H9 (cell line): ENCODE results near the gene ATF3. TPM values are rescaled to one million over a fixed set of nuclear protein-coding genes. Genes with fewer than 3 reads are reported as not detected.

Experiments used
- DNase-seq: peaks from one replicate; pipeline ENCODE4 v3.0.0-alpha.2; 2017
- H2AFZ ChIP-seq: one replicate; pipeline ENCODE4 v1.6.1; 2013; ENCODE audit warnings: mild to moderate bottlenecking, low read length, control low read depth, moderate library complexity
- H2AK5ac ChIP-seq: 2 replicates; pipeline ENCODE4 v1.6.1; 2013; ENCODE audit warnings: low read length, control low read depth, mixed read lengths; ENCODE audit not compliant: insufficient read length
- H2BK120ac ChIP-seq: one replicate; pipeline ENCODE4 v1.6.1; 2013; ENCODE audit warnings: low read depth, mild to moderate bottlenecking, low read length, control low read depth, inconsistent platforms; ENCODE audit not compliant: poor library complexity, severe bottlenecking
- H2BK12ac ChIP-seq: 2 replicates; pipeline ENCODE4 v1.6.1; 2013; ENCODE audit warnings: low read length, control low read depth, mixed read lengths, low read depth; ENCODE audit not compliant: insufficient read length
- H2BK15ac ChIP-seq: 2 replicates; pipeline ENCODE4 v1.6.1; 2013; ENCODE audit warnings: low read depth, low read length, control low read depth
- H2BK20ac ChIP-seq: one replicate; pipeline ENCODE4 v1.6.1; 2013; ENCODE audit warnings: low read depth, mild to moderate bottlenecking, low read length, control low read depth, inconsistent platforms; ENCODE audit not compliant: poor library complexity, severe bottlenecking
- H2BK5ac ChIP-seq: 2 replicates; pipeline ENCODE4 v1.6.1; 2013; ENCODE audit warnings: low read length, control low read depth, mixed read lengths; ENCODE audit not compliant: insufficient read length
- H3K14ac ChIP-seq: 2 replicates; pipeline ENCODE4 v1.6.1; 2013; ENCODE audit warnings: low read length, control low read depth; ENCODE audit not compliant: insufficient read depth
- H3K18ac ChIP-seq: 2 replicates; pipeline ENCODE4 v1.6.1; 2013; ENCODE audit warnings: low read depth, mild to moderate bottlenecking, mixed read lengths, low read length, control low read depth; ENCODE audit not compliant: insufficient read length
- H3K23ac ChIP-seq: 2 replicates; pipeline ENCODE4 v1.6.1; 2013; ENCODE audit warnings: low read length, control low read depth, mixed read lengths, low read depth; ENCODE audit not compliant: insufficient read length
- H3K23me2 ChIP-seq: 2 replicates; pipeline ENCODE4 v1.6.1; 2013; ENCODE audit warnings: low read depth, mild to moderate bottlenecking, mixed read lengths, low read length, control low read depth; ENCODE audit not compliant: insufficient read length, poor library complexity, severe bottlenecking
- H3K27ac ChIP-seq: 2 replicates; pipeline ENCODE4 v1.5.1; 2013; ENCODE audit warnings: low read length, control low read depth, mixed read lengths, low read depth; ENCODE audit not compliant: insufficient read length
- H3K27me3 ChIP-seq: 2 replicates; pipeline ENCODE4 v1.6.1; 2013; ENCODE audit warnings: low read length, control low read depth, inconsistent platforms; ENCODE audit not compliant: insufficient read depth
- H3K4ac ChIP-seq: 2 replicates; pipeline ENCODE4 v1.6.1; 2013; ENCODE audit warnings: low read depth, mild to moderate bottlenecking, control low read depth, inconsistent platforms, low read length, moderate library complexity
- H3K4me1 ChIP-seq: 2 replicates; pipeline ENCODE4 v1.6.1; 2013; ENCODE audit warnings: low read length, control low read depth, inconsistent platforms; ENCODE audit not compliant: insufficient read depth
- H3K4me2 ChIP-seq: 2 replicates; pipeline ENCODE4 v1.6.1; 2013; ENCODE audit warnings: low read length, control low read depth, mixed read lengths; ENCODE audit not compliant: insufficient read length, insufficient read depth
- H3K56ac ChIP-seq: 2 replicates; pipeline ENCODE4 v1.6.1; 2013; ENCODE audit warnings: low read depth, mild to moderate bottlenecking, mixed read lengths, low read length, control low read depth; ENCODE audit not compliant: insufficient read length
- H3K79me1 ChIP-seq: 2 replicates; pipeline ENCODE4 v1.6.1; 2013; ENCODE audit warnings: low read depth, mild to moderate bottlenecking, moderate library complexity, low read length, control low read depth, inconsistent platforms; ENCODE audit not compliant: insufficient read depth, poor library complexity, severe bottlenecking
- H3K79me2 ChIP-seq: 2 replicates; pipeline ENCODE4 v1.6.1; 2013; ENCODE audit warnings: low read length, control low read depth, inconsistent platforms; ENCODE audit not compliant: insufficient read depth
- H3K9ac ChIP-seq: 2 replicates; pipeline ENCODE4 v1.6.1; 2013; ENCODE audit warnings: low read length, control low read depth, mixed read lengths; ENCODE audit not compliant: insufficient read length; ENCODE audit errors: extremely low read depth
- H3K9me3 ChIP-seq: one replicate; pipeline ENCODE4 v1.6.1; 2013; ENCODE audit warnings: low read depth, low read length, inconsistent platforms; ENCODE audit not compliant: control insufficient read depth
- H3T11ph ChIP-seq: one replicate; pipeline ENCODE4 v1.6.1; 2013; ENCODE audit warnings: mild to moderate bottlenecking, low read length, control low read depth, inconsistent platforms
- H4K20me1 ChIP-seq: one replicate; pipeline ENCODE4 v1.6.1; 2013; ENCODE audit not compliant: control insufficient read depth, insufficient read length, insufficient read depth
- H4K5ac ChIP-seq: 2 replicates; pipeline ENCODE4 v1.6.1; 2013; ENCODE audit warnings: low read depth, mild to moderate bottlenecking, mixed read lengths, low read length, control low read depth; ENCODE audit not compliant: insufficient read length
- H4K8ac ChIP-seq: replicated peaks from 2 replicates; pipeline ENCODE4 v1.6.1; 2013; ENCODE audit warnings: low read length, control low read depth, mixed read lengths, low read depth; ENCODE audit not compliant: insufficient read length
- H4K91ac ChIP-seq: 2 replicates; pipeline ENCODE4 v1.6.1; 2013; ENCODE audit warnings: low read depth, mild to moderate bottlenecking, moderate library complexity, mixed read lengths, low read length, control low read depth; ENCODE audit not compliant: insufficient read length
- H3K27ac Mint-ChIP-seq, 3 experiments: 2 replicates in 2 of 3; 3 replicates in 1 of 3; pipeline ENCODE4 v1.8.0; 2020 to 2021; ENCODE audit warnings: mixed read lengths in 3 of 3, mild to moderate bottlenecking in 1 of 3, moderate library complexity in 1 of 3
- H3K27me3 Mint-ChIP-seq: 2 replicates; pipeline ENCODE4 v1.8.0; 2021; ENCODE audit warnings: low read depth, mild to moderate bottlenecking, moderate library complexity, mixed read lengths
- H3K36me3 Mint-ChIP-seq, 3 experiments: 2 replicates in 2 of 3; 3 replicates in 1 of 3; pipeline ENCODE4 v1.8.0; 2020 to 2021; ENCODE audit warnings: low read depth in 3 of 3, mixed read lengths in 3 of 3; ENCODE audit not compliant: insufficient read depth in 1 of 3
- H3K4me1 Mint-ChIP-seq, 2 experiments: 2 replicates each; pipeline ENCODE4 v1.8.0; 2020; ENCODE audit warnings: mixed read lengths in 2 of 2
- H3K4me3 Mint-ChIP-seq, 2 experiments: 2 replicates in 1 of 2; 3 replicates in 1 of 2; pipeline ENCODE4 v1.8.0; 2020 to 2021; ENCODE audit warnings: mild to moderate bottlenecking in 2 of 2, mixed read lengths in 2 of 2, moderate library complexity in 1 of 2
- H3K9me3 Mint-ChIP-seq, 2 experiments: 2 replicates in 1 of 2; 3 replicates in 1 of 2; pipeline ENCODE4 v1.8.0; 2020; ENCODE audit warnings: mild to moderate bottlenecking in 2 of 2, mixed read lengths in 2 of 2, moderate library complexity in 1 of 2
- WGBS: extraction: QIAGEN DNeasy Blood & Tissue Kit; methylation state at CpG from one replicate; pipeline ENCODE4 v1.1.7; 2013; ENCODE audit warnings: missing lambda C conversion rate, low lambda C conversion rate, mixed read lengths; ENCODE audit not compliant: insufficient read length; ENCODE audit errors: extremely low coverage; 5-methylcytosine and 5-hydroxymethylcytosine counted together
- total RNA-seq: library from RNA; stranded (reverse); gene quantifications from 2 replicates; pipeline ENCODE4 v1.2.1, GENCODE V29; 2021
- TF ChIP-seq, protein P1 (sequence below): fragments of 200-600 bp; sonication (generic); conservative IDR thresholded peaks from 3 replicates; pipeline ENCODE4 v1.8.0; 2021; ENCODE audit warnings: antibody characterized with exemption, mild to moderate bottlenecking

ATF3 gene
- total RNA-seq, 1 experiment from 2014 or later, result 14.7 TPM

DNA sequence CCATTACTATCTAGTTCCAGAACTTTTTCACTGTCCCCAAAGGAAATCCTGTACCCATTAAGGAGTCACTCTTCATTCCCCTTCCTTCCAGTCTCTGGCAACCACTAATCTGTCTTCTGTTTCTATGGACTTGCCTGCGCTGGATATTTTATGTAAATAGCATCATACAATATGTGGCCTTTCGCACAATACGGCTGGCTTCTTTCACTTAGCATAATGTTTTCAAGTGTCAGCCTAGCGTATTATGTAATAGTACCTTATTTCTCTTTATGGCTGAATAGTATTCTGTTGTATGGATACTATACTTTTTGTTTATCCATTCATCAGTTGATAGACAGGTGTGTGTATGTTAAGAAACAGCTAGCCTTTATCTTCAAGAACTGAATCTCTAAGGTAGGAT is 14.3 kb downstream of the ATF3 start:
- Histone ChIP-seq H2BK20ac (no peak overlapping the region), H3K14ac (no peak overlapping the region), H3K4ac (no peak overlapping the region), H4K91ac (no peak overlapping the region), H3K9me3 (no peaks in the 10 kb centered on the region), H2BK120ac (no peak overlapping the region), H3K79me1 (no peaks in the 10 kb centered on the region), H4K5ac (no peak overlapping the region), H3K9ac (no peak overlapping the region), H3K23ac (no peak overlapping the region), H3K23me2 (no peaks in the 10 kb centered on the region), H2BK5ac (no peak overlapping the region), H4K20me1 (no peaks in the 10 kb centered on the region), H2AFZ (no peak overlapping the region), H3K4me2 (no peak overlapping the region), H2AK5ac (no peak overlapping the region), H3K4me1 (no peaks in the 10 kb centered on the region), H3K27ac (no peak overlapping the region), H3K18ac (no peak overlapping the region), H3T11ph (no peak overlapping the region), H3K56ac (no peak overlapping the region), H3K27me3 (no peaks in the 10 kb centered on the region), H2BK15ac (no peak overlapping the region), H4K8ac (no peak overlapping the region), H2BK12ac (no peak overlapping the region), H3K79me2 (no peaks in the 10 kb centered on the region)
- Mint-ChIP-seq H3K27ac (no peak overlapping the region), H3K36me3 (peaks cover 11 to 23% (median 21%) of the 10 kb centered on the region in 3 experiments; a peak in 6 of 7 replicates), H3K9me3 (no peaks in the 10 kb centered on the region; a peak in 1 of 5 replicates), H3K4me1 (peaks cover 5 to 7% of the 10 kb centered on the region in 2 experiments), H3K4me3 (no peak overlapping the region), H3K27me3 (peaks cover 13% of the 10 kb centered on the region)
- no CpG with 5 or more reads among the region's 4 CpGs for WGBS
- no peak for DNase-seq
- TF ChIP-seq, protein P1, sequence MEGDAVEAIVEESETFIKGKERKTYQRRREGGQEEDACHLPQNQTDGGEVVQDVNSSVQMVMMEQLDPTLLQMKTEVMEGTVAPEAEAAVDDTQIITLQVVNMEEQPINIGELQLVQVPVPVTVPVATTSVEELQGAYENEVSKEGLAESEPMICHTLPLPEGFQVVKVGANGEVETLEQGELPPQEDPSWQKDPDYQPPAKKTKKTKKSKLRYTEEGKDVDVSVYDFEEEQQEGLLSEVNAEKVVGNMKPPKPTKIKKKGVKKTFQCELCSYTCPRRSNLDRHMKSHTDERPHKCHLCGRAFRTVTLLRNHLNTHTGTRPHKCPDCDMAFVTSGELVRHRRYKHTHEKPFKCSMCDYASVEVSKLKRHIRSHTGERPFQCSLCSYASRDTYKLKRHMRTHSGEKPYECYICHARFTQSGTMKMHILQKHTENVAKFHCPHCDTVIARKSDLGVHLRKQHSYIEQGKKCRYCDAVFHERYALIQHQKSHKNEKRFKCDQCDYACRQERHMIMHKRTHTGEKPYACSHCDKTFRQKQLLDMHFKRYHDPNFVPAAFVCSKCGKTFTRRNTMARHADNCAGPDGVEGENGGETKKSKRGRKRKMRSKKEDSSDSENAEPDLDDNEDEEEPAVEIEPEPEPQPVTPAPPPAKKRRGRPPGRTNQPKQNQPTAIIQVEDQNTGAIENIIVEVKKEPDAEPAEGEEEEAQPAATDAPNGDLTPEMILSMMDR, result no peak
